ENCODE data around the gene SFI1.
A peak's percentile ranks its signal among the peaks of the same experiment; 100 is the strongest.
"Not testable (repeated sequence)": the region's sequence is repeated elsewhere in the genome, so short reads cannot be mapped to it uniquely, and the experiment has no call there.

SFI1 gene

DNA sequence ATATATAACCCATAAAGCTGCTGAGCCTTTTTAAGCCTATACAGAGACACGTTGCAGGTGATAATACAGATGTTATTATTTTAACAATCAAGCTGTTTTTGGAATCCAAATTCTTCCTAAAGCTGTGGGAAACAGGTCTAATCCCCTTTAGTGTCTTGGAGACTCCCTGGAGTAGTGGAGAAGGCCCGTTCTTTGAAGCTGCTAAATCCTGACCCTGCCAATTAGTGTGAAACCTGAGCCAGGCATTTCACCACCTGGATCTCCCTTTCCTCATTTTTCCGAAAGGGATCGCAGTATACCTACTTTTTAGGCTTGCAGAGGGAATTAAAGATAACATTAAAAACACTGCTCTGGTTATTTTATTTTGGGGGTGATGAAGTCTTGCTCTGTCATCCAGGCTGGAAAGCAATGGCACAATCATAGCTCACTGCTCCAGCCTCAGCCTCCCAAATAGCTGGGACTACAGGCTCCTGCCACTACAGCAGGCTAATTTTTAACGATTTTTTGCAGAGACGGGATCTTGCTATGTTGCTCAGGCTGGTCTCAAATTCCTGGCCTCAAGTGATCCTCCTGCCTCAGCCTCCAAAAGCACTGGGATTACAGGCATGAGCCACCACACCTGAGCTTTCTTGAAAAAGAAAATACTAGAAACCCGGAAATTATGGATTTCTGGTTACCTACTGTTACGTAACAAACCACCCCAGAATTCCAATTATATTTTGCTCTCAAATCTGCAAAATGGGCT is 4.9 kb upstream of the SFI1 start:
- DNase-seq: no peak

DNA sequence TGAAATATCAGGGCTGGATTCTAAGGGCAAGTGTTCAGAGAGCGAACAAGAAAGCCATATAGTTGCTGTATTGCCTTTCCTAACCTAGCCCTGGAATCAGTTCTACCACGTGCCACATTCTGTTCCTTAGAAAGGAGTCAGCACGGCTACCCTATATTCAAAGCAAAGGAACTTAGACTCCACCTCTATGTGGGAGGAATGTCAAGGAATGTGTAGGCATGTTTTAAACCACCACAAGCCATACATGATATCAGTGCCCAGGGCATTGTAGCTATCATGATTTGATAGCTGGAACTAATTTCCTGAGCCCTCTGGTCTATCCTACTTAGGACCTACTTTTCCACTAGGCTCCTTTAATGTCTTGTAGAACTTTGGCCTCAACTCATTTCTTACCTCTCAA is 4.2 kb upstream of the SFI1 start:
- peak; percentile 46 for DNase-seq

- DNase-seq: not testable (repeated sequence)
Observed at GRCh38 chr22:31493355-31493754, 3.0 kb upstream of the SFI1 start.

DNA sequence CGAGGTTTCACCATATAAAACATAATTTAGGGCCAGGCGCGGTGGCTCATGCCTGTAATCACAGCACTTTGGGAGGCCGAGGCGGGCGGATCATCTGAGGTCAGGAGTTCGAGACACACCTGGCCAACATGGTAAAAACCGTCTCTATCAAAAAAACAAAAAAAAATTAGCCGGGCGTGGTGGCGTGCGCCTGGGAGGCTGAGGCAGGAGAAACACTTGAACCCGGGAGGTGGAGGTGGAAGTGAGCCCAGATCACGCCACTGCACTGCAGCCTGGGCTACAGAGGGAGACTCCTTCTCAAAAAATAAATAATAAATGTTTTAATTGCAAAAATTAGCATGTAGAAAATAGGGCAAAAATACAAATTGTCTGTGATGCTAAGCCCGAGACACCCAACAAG is 993 bp upstream of the SFI1 start:
- no peak for DNase-seq

- DNase-seq: peak; percentile 27
Observed at GRCh38 chr22:31496735-31497146, 405 bp downstream of the SFI1 start.

- no peak for DNase-seq
Observed at GRCh38 chr22:31497148-31497938, 1.0 kb downstream of the SFI1 start.

- DNase-seq: no peak
Observed at GRCh38 chr22:31501738-31502137, 5.4 kb downstream of the SFI1 start.

- DNase-seq: no peak
Observed at GRCh38 chr22:31503211-31503964, 7.1 kb downstream of the SFI1 start.

GRCh38 chr22:31504282-31504681 is 7.9 kb downstream of the SFI1 start:
- DNase-seq: peak; percentile 25

GRCh38 chr22:31507517-31507916 is 11.2 kb downstream of the SFI1 start:
- not testable (repeated sequence) for DNase-seq

- no peak for DNase-seq
Observed at GRCh38 chr22:31508536-31508935, 12.2 kb downstream of the SFI1 start.

DNA sequence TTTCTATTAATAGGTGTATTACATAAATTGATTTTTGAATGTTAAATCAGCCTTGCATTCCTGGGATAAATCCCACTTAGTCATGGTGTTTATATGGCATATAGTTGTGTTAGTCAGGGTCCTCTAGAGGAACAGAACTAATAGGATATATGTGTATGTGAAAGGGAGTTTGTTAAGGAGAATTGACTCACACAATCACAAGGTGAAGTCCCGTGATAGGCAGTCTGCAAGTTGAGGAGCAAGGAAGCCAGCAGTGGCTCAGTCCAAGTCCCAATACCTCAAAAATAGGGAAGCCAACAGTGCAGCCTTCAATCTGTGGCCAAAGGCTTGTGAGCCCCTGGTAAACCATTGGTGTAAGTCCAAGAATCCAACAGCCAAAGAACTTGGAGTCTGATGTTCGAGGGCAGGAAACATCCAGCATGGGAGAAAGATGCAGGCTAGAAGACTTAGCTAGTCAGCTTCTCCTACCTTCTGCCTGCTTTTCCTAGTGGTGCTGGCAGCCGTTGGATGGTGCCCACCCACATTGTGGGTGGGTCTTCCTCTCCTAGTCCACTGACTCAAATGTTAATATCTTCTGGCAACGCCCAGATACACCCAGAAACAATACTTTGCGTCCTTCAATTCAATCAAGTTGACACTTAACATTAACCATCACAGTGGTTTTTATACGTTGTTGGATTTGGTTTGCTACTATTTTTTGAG is 12.9 kb downstream of the SFI1 start:
- peak; percentile 46 for DNase-seq

GRCh38 chr22:31520051-31520450 is 23.7 kb downstream of the SFI1 start:
- DNase-seq: no peak

- not testable (repeated sequence) for DNase-seq
Observed at GRCh38 chr22:31524132-31524531, 27.8 kb downstream of the SFI1 start.

DNA sequence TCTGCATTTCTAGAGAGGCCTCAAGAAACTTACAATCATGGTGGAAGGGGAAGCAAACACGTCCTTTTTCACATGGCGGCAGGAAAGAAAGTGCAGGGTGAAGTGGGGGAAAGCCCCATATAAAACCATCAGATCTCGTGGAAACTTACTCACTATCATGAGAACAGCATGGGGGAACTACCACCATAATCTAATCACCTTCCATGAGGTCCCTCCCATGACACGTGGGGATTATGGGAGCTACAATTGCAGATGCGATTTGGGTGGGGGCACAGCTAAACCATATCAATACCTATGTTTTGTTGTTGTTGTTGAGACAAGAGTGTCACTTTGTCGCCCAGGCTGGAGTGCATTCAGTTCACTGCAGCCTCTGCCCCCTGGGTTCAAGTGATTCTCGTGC is 29.9 kb downstream of the SFI1 start:
- DNase-seq: peak; percentile 86

DNA sequence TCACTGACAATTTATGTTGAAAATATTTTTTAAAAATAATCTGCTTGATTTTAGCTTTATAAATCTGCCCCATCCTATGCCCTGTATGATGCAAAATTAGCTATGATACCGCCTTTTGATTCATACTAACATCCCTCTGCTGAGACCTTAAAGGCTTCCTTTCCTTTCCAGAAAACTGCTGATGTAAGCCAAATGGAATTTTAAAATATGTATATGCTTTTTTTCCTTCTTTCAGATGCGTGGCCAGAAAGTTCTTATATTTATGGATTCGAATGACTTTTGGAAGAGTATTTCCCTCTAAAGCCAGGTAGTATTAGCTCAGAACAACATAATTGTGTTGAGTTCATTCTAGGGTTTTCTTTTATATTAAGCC is 34.5 kb downstream of the SFI1 start:
- no peak for DNase-seq

DNA sequence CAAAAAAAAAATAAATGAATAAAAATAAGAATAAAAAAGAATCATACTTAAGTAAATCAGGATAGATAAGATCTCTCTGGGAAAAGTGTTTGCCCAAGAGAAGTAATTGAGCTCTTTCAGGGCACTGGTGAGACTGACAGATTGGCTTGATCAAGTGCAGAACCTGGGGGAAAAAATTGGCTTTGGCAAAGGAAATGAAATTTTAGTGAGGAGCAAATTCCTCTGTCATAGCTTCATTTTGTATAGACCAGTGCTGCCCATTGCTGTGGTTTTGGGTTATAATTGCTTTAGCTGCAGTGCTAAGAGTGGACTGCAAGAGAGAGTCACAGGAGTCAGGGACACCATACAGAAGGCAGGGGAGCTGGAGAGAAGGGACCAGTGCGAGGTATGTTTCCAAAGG is 35.7 kb downstream of the SFI1 start:
- DNase-seq: no peak

GRCh38 chr22:31533374-31533773 is 37.0 kb downstream of the SFI1 start:
- DNase-seq: no peak

- no peak for DNase-seq
Observed at GRCh38 chr22:31537019-31537535, 40.7 kb downstream of the SFI1 start.

- DNase-seq: no peak
Observed at GRCh38 chr22:31538815-31539214, 42.5 kb downstream of the SFI1 start.

DNA sequence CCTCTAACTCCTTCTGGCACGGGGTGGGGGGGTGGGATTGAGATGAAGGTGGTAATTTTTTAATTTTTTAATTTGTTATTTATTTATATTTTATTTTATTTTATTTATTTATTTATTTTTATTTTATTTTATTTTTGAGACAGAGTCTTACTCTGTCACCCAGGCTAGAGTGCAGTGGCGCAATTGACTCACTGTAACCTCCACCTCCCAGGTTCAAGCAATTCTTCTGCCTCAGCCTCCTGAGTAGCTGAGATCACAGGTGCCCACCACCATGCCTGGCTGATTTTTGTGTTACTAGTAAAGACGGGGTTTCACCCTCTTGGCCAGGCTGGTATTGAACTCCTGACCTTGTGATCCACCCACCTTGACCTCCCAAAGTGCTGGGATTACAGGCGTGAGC is 43.8 kb downstream of the SFI1 start:
- DNase-seq: not testable (repeated sequence)

DNA sequence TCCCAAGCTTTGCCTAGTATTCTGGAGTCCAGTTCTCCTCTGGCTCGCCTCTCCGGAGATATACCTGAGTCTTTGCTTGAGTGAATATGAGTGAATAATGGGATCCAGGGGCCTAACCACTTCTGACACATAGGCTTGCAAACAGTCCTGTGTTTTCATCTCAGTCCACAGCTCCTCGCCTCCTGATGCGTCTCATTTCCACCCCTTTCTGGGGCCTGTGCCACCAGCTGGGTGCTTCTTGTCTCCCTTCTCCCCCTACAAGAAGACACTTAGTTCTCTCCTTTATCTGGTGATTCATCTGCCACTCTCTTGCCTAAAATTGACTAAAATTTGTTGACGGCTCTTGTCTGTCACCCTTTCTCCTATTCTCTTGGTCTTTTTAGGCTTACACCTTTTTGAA is 44.6 kb downstream of the SFI1 start:
- DNase-seq: no peak
